IMR-90 (cell line): ENCODE measurements around the gene OPHN1.

ENCODE experiments used
- FOS ChIP-seq: fragments of 150-350 bp; IDR thresholded peaks from 2 replicates; pipeline ENCODE4 v1.6.1; 2016; ENCODE audit warnings: low read depth, low read length
- NFE2L2 ChIP-seq: fragments of 150-350 bp; IDR thresholded peaks from 2 replicates; pipeline ENCODE4 v1.6.1; 2016; ENCODE audit warnings: low read depth, mild to moderate bottlenecking, low read length
- POLR2A ChIP-seq: IDR thresholded peaks from 2 replicates; pipeline ENCODE4 v1.6.1; 2012; ENCODE audit warnings: mild to moderate bottlenecking, low read depth, low read length
- RAD21 ChIP-seq: IDR thresholded peaks from 2 replicates; pipeline ENCODE4 v1.6.1; 2012; ENCODE audit warnings: low read length, improper control_type of control experiment
- TF ChIP-seq, protein P1 (sequence below): conservative IDR thresholded peaks from 2 replicates; pipeline ENCODE4 v1.5.1; 2012; ENCODE audit warnings: mild to moderate bottlenecking, low read depth, low read length, improper control_type of control experiment
- TF ChIP-seq, protein P2 (sequence below): fragments of 150-350 bp; IDR thresholded peaks from 2 replicates; pipeline ENCODE4 v1.6.1; 2017; ENCODE audit warnings: mild to moderate bottlenecking, antibody characterized with exemption, low read length, low read depth

DNA sequence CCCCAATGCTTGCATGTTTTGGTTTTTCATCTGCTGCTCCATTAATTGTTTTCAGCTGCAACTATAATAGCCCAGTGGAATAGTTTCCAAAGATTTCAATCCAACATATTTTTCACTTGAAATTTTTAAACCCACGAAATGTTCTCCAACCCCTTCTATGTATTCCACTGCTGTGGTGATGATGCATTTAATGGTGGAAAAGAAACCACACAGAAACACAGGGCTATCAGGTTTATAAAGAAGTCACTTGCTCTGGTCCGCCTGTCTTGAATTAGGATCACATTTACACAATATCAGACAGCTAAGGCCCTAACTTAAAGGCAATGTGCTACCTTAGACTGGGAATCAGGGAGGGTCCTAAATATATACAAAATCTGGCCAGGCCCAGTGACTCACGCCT is 35.0 kb downstream of the OPHN1 start:
- TF ChIP-seq, protein P1, sequence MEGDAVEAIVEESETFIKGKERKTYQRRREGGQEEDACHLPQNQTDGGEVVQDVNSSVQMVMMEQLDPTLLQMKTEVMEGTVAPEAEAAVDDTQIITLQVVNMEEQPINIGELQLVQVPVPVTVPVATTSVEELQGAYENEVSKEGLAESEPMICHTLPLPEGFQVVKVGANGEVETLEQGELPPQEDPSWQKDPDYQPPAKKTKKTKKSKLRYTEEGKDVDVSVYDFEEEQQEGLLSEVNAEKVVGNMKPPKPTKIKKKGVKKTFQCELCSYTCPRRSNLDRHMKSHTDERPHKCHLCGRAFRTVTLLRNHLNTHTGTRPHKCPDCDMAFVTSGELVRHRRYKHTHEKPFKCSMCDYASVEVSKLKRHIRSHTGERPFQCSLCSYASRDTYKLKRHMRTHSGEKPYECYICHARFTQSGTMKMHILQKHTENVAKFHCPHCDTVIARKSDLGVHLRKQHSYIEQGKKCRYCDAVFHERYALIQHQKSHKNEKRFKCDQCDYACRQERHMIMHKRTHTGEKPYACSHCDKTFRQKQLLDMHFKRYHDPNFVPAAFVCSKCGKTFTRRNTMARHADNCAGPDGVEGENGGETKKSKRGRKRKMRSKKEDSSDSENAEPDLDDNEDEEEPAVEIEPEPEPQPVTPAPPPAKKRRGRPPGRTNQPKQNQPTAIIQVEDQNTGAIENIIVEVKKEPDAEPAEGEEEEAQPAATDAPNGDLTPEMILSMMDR = no peak
- TF ChIP-seq RAD21 (no peak), NFE2L2 (no peak), POLR2A (no peak), FOS (no peak)
- TF ChIP-seq, protein P2, sequence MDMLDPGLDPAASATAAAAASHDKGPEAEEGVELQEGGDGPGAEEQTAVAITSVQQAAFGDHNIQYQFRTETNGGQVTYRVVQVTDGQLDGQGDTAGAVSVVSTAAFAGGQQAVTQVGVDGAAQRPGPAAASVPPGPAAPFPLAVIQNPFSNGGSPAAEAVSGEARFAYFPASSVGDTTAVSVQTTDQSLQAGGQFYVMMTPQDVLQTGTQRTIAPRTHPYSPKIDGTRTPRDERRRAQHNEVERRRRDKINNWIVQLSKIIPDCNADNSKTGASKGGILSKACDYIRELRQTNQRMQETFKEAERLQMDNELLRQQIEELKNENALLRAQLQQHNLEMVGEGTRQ = no peak
